Vagina (tissue), 2 donors: ENCODE data around the gene CTXN3. TPM values are rescaled to one million over a fixed set of nuclear protein-coding genes. Genes with fewer than 3 reads are reported as not detected.

Experiments
- DNase-seq, 2 donors: peaks; one replicate each; pipeline ENCODE4 v3.0.0-alpha.2; 2017; ENCODE audit errors: extremely low spot score in 2 of 2
- H3K27ac ChIP-seq: fragments of 200-600 bp; sonication (generic); one replicate; pipeline ENCODE4 v1.5.1; 2019
- H3K27me3 ChIP-seq: fragments of 200-600 bp; sonication (generic); one replicate; pipeline ENCODE4 v1.5.1; 2019
- H3K36me3 ChIP-seq, 2 donors: fragments of 200-600 bp; sonication (generic); one replicate each; pipeline ENCODE4 v1.5.1; 2017 to 2019
- H3K4me1 ChIP-seq: fragments of 200-600 bp; sonication (generic); one replicate; pipeline ENCODE4 v1.5.1; 2019
- H3K4me3 ChIP-seq, 2 donors: fragments of 200-600 bp; sonication (generic); 1 replicate in 1 of 2; 2 replicates in 1 of 2; pipeline ENCODE4 v1.5.1; 2016 to 2019
- H3K9me3 ChIP-seq: fragments of 200-600 bp; sonication (generic); one replicate; pipeline ENCODE4 v1.5.1; 2019
- POLR2A ChIP-seq, 2 donors: fragments of 450-650 bp; IDR thresholded peaks; one replicate each; pipeline ENCODE4 v1.6.1; 2017; ENCODE audit warnings: antibody characterized with exemption in 2 of 2, mild to moderate bottlenecking in 2 of 2, moderate library complexity in 2 of 2
- POLR2AphosphoS5 ChIP-seq, 2 donors: sonication (generic); formaldehyde crosslinking; IDR thresholded peaks; one replicate each; pipeline ENCODE4 v1.9.0; 2017; ENCODE audit warnings: antibody characterized with exemption in 2 of 2, mild to moderate bottlenecking in 2 of 2, low read depth in 1 of 2; ENCODE audit not compliant: insufficient read depth in 1 of 2
- intact Hi-C: fragments of 100-400 bp; cut with DNase I; formaldehyde crosslinking; loops from one replicate; pipeline ENCODE4 v1.15.1; 2023
- total RNA-seq: library from RNA; depleted of rRNA; stranded (reverse); fragments of >200 nt; gene quantifications from one replicate; pipeline ENCODE4 v1.2.3, GENCODE V29; 2016
- TF ChIP-seq, protein P1 (sequence below), 3 experiments: fragments of 450-650 bp in 2 of 3; fragments of 200-600 bp in 1 of 3; sonication (generic) in 1 of 3; IDR thresholded peaks; one replicate each; pipeline ENCODE4 v1.5.1; 2017 to 2019; ENCODE audit warnings: antibody characterized with exemption in 3 of 3, mild to moderate bottlenecking in 2 of 3, moderate library complexity in 2 of 3

Gene CTXN3
- not detected for total RNA-seq

DNA sequence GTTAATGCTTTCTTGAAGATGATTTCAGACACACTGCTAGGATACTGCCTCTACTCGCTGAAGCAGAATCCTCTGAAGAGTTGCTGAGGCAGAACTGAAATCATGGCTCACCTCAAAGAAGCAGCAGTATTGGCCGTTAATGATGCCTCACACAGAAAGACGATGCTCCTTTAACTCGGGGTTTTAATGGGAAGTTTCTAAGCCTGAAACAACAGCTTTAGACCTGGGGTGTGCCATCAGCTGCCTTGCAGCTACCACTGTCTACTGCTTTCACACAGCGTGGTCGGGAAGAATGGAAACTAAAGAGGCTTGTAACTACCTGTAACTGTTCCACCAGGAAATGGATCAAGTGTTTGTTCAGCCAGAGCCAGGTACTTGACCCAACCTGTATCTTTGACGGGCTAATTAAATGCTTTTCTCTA, at the start of gene CTXN3:
Gene CTXN3, plus strand, starts transcription at position 65 of the 422 bp plus-strand sequence. CDS start 8,440 bp downstream, outside the sequence.
- no peak within 1 kb of the TSS for H3K27ac ChIP-seq
- intact Hi-C loops: no loop called here

DNA sequence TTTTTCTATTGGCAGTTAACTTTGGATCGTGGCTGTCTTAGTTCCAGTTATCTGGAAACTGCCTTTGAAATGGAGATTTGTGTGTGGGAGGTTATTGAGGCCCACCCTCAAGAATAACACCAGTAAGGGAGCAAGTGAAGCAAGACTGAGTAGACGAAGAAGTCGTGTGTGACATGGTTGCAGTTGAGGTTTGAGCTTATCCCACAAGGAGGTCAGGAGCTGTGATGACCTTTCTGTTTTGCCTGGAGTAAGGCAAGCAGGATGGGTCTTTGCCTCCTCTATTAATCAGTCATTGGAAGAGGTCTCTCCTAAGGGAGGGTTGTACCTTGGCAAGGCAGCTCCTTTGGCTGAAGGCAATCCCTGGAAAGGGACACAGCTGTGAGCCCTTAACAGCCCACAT, 49.6 kb upstream of the CTXN3 start:
- H3K36me3 ChIP-seq: no peaks in the 10 kb centered on the region
- no peak for DNase-seq
- H3K27me3 ChIP-seq: no peaks in the 10 kb centered on the region
- no peak overlapping the region for H3K27ac ChIP-seq
- H3K4me3 ChIP-seq: no peak overlapping the region
- H3K4me1 ChIP-seq: no peaks in the 10 kb centered on the region
- intact Hi-C loops: no loop called here
- TF ChIP-seq, protein P1, sequence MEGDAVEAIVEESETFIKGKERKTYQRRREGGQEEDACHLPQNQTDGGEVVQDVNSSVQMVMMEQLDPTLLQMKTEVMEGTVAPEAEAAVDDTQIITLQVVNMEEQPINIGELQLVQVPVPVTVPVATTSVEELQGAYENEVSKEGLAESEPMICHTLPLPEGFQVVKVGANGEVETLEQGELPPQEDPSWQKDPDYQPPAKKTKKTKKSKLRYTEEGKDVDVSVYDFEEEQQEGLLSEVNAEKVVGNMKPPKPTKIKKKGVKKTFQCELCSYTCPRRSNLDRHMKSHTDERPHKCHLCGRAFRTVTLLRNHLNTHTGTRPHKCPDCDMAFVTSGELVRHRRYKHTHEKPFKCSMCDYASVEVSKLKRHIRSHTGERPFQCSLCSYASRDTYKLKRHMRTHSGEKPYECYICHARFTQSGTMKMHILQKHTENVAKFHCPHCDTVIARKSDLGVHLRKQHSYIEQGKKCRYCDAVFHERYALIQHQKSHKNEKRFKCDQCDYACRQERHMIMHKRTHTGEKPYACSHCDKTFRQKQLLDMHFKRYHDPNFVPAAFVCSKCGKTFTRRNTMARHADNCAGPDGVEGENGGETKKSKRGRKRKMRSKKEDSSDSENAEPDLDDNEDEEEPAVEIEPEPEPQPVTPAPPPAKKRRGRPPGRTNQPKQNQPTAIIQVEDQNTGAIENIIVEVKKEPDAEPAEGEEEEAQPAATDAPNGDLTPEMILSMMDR (IDR thresholded peaks at IDR 0.05): no peak
- TF ChIP-seq POLR2AphosphoS5 (IDR thresholded peaks at IDR 0.05; ENCODE audit: insufficient read depth in 1 of 2, low read depth in 1 of 2) (no peak), POLR2A (IDR thresholded peaks at IDR 0.05) (no peak)
- H3K9me3 ChIP-seq: no peaks in the 10 kb centered on the region

More for the DNA sequence above, at the start of gene CTXN3:
- Histone ChIP-seq H3K27me3 (no peaks in the 10 kb centered on the region), H3K4me1 (peaks cover 9% of the 10 kb centered on the region), H3K4me3 (no peak within 1 kb of the TSS), H3K9me3 (no peaks in the 10 kb centered on the region), H3K36me3 (no peaks in the 10 kb centered on the region)
- DNase-seq: no peak
- TF ChIP-seq POLR2AphosphoS5 (IDR thresholded peaks at IDR 0.05; ENCODE audit: insufficient read depth in 1 of 2, low read depth in 1 of 2) (no peak), POLR2A (IDR thresholded peaks at IDR 0.05) (no peak)
- TF ChIP-seq, protein P1 (IDR thresholded peaks at IDR 0.05): no peak

DNA sequence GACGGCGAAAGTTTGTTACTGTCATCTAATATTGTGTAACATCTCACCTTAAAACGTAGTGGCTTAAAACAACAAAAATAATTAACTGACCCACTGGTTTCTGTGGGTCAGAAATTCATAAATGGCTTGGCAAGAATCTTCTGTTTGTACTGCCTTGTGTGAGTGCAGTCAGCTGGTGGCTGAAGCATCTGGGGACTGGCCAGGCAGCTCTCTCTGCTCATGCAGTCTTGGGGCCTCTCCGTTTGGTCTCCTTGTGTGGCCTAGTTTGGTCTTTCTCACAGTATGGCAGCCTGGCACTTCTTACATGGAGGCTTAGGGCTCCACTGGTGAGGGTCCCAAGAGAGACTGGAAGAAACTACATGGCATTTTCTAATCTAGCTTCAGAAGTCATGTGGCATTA, 49.0 kb upstream of the CTXN3 start:
- no peaks in the 10 kb centered on the region for H3K9me3 ChIP-seq
- TF ChIP-seq POLR2AphosphoS5 (IDR thresholded peaks at IDR 0.05; ENCODE audit: insufficient read depth in 1 of 2, low read depth in 1 of 2): no peak
- TF ChIP-seq POLR2A (IDR thresholded peaks at IDR 0.05): no peak
- TF ChIP-seq, protein P1 (IDR thresholded peaks at IDR 0.05): no peak
- intact Hi-C loops: no loop called here
- DNase-seq: no peak
- H3K27me3 ChIP-seq: no peaks in the 10 kb centered on the region
- no peaks in the 10 kb centered on the region for H3K36me3 ChIP-seq
- no peaks in the 10 kb centered on the region for H3K4me1 ChIP-seq
- H3K27ac ChIP-seq: no peak overlapping the region
- H3K4me3 ChIP-seq: no peak overlapping the region

DNA sequence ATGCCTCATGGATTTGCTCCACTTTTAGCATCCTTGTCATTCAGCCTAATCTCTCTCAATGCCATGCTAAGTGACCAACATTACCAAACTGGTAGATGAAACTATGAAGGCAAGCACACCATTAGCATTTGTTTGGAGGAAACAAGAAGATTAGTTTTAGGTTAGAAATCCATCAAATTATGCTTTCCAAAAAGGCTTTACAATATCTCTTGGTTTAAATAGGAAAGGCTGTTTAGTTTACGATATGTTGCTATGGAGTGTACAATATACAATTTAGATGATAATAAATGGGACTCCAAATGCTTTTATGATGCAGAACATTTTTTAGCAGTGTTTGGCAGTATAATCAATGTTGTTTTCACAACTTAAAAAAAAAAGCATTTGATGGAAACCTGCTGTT, 47.8 kb upstream of the CTXN3 start:
- no peak overlapping the region for H3K4me3 ChIP-seq
- H3K27ac ChIP-seq: no peak overlapping the region
- H3K4me1 ChIP-seq: no peaks in the 10 kb centered on the region
- H3K27me3 ChIP-seq: no peaks in the 10 kb centered on the region
- H3K36me3 ChIP-seq: no peaks in the 10 kb centered on the region
- H3K9me3 ChIP-seq: no peaks in the 10 kb centered on the region
- intact Hi-C loops: no loop called here
- TF ChIP-seq POLR2AphosphoS5 (IDR thresholded peaks at IDR 0.05; ENCODE audit: insufficient read depth in 1 of 2, low read depth in 1 of 2) (no peak), POLR2A (IDR thresholded peaks at IDR 0.05) (no peak)
- TF ChIP-seq, protein P1 (IDR thresholded peaks at IDR 0.05): no peak
- no peak for DNase-seq

DNA sequence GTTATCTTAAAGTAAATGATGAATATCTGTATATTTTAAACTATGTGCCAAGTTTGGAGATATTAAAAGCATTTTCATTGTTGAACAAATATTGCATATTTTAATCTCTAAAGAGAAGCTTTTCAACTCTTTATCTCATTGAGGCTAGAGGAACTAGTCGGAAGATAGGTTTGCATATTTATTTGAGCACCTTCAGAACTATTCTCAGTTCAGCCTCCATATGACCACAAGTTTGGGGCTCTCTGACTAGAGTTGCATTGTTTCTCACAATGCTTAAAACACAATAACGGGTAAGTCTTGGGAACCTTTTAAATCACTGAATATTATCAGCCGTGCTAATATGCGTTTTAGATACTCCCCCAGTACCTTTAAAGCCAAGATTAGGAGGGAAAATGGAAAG, 47.3 kb upstream of the CTXN3 start:
- intact Hi-C loops: no loop called here
- DNase-seq: no peak
- Histone ChIP-seq H3K27ac (no peak overlapping the region), H3K4me1 (no peaks in the 10 kb centered on the region), H3K36me3 (no peaks in the 10 kb centered on the region), H3K4me3 (no peak overlapping the region), H3K27me3 (no peaks in the 10 kb centered on the region), H3K9me3 (no peaks in the 10 kb centered on the region)
- TF ChIP-seq POLR2AphosphoS5 (IDR thresholded peaks at IDR 0.05; ENCODE audit: insufficient read depth in 1 of 2, low read depth in 1 of 2): no peak
- no peak for TF ChIP-seq POLR2A (IDR thresholded peaks at IDR 0.05)
- TF ChIP-seq, protein P1 (IDR thresholded peaks at IDR 0.05): no peak
